GM18526 (cell line): ENCODE measurements around the gene SPIRE2.

ENCODE experiments used
- POLR2A ChIP-seq: IDR thresholded peaks from 3 replicates; pipeline ENCODE4 v1.6.1; 2011; ENCODE audit not compliant: insufficient read length; ENCODE audit errors: extremely low read depth

The SPIRE2 gene

GRCh38 chr16:89873972-89874689 is 45.9 kb downstream of the SPIRE2 start:
- no peak for TF ChIP-seq POLR2A

GRCh38 chr16:89880477-89881367 is 52.4 kb downstream of the SPIRE2 start:
- no peak for TF ChIP-seq POLR2A

DNA sequence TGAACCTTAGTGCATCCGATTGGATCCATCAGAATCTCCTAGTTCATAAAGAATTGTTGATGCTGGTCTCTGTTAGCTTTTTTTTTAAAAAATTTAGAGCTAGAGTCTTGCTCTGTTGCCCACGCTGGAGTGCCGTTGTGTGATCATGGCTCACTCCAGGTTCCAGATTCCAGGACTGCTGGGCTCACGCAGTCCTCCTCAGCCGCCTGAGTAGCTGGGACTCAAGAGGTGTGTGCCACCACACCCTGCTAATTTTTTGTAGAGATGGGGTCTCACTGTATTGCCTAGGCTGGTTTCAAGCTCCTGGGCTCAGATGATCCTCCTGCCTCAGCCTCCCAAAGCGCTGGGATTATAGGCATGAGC is 53.1 kb downstream of the SPIRE2 start:
- no peak for TF ChIP-seq POLR2A

- no peak for TF ChIP-seq POLR2A
Measured at GRCh38 chr16:89883346-89884040, 55.2 kb downstream of the SPIRE2 start.

DNA sequence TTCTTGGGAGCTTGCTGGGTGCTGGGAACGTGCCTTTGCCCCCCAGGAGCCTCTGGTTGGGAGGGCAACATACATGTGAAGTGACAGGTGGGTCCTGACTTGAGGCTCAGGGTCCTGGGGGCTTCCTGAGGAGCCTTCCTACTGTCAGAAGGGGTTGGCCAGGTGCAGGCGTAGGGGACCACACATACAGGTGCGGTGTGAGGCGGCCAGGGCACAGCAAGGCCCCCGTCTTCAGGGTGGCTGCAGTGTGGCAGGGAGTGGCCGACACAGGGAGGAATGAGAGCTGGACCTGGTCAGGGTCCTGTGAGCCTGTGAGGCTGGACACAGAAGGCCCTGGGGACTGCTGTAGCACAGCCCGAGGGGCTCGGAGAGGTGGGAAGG is 55.8 kb downstream of the SPIRE2 start:
- no peak for TF ChIP-seq POLR2A

GRCh38 chr16:89887243-89887642 is 59.0 kb downstream of the SPIRE2 start:
- TF ChIP-seq POLR2A, result no peak

- TF ChIP-seq POLR2A, result no peak
Measured at GRCh38 chr16:89890200-89890599, 61.9 kb downstream of the SPIRE2 start.

- no peak for TF ChIP-seq POLR2A
Measured at GRCh38 chr16:89890886-89891657, 62.8 kb downstream of the SPIRE2 start.

GRCh38 chr16:89892055-89892630 is 63.9 kb downstream of the SPIRE2 start:
- no peak for TF ChIP-seq POLR2A

DNA sequence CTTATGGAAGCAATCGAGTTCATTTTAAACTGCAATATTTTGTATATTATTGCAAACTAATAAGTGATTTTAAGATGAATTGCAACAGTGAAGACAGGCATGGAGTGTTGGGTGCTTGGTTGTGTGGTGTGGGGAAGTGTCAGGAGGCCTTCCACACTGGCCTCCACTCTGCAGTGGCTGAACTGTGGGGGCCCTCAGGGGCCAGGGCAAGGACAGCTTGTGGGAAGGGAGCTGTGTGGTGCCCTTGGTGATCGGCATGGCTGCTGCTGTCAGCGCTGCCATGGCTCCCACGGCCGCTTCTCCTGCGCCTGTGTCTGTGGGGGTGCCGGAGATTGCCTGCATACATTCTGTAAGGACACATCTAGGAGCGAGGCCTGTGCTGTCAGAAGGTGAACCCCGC is 64.4 kb downstream of the SPIRE2 start:
- no peak for TF ChIP-seq POLR2A

GRCh38 chr16:89893642-89894548 is 65.6 kb downstream of the SPIRE2 start:
- no peak for TF ChIP-seq POLR2A

- TF ChIP-seq POLR2A, result no peak
Measured at GRCh38 chr16:89895482-89896250, 67.4 kb downstream of the SPIRE2 start.

DNA sequence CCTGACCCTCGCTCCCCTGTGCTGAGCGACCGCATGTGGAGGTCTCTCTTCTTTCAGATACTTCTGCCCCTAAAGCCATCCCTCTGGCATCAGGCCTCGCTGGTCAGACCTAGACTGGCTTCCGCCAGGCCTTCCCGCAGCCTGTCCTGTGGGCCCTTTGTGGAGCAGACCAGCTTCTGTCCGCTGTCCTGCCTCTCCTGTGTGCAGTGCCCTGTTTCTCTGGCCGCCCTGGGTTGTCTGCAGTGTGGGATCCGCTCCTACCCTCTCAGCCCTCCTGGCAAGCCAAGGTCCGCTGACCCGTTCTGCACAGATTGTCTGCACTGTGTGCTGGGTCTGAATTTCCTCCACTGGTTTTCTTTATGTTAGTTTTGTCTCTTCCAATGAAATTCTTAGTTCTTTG is 68.9 kb downstream of the SPIRE2 start:
- no peak for TF ChIP-seq POLR2A
